ENCODE measurements around the gene MXD3. TPM values are rescaled to one million over a fixed set of nuclear protein-coding genes. Genes with fewer than 3 reads are reported as not detected.
"Not testable (repeated sequence)": the region's sequence is repeated elsewhere in the genome, so short reads cannot be mapped to it uniquely, and the experiment has no call there.

The MXD3 gene
- total and polyA plus RNA-seq, 8 donors = 6.8 to 86.9 (median 20.4) TPM

GRCh38 chr5:177260961-177261360, 50.7 kb downstream of the MXD3 start:
- Histone ChIP-seq H3K9me3 (no peaks in the 10 kb centered on the region), H3K27me3 (no peaks in the 10 kb centered on the region), H3K4me1 (peaks cover 0 to 16% (median 0%) of the 10 kb centered on the region in 4 donors), H3K27ac (no peak overlapping the region), H3K4me3 (no peak overlapping the region), H3K36me3 (peaks cover 35 to 98% (median 93%) of the 10 kb centered on the region in 4 donors)
- 89 to 91% (median 90%) methylated on average over 7 of the region's 7 CpGs for WGBS, 5 donors
- TF ChIP-seq POLR2AphosphoS5 (IDR thresholded peaks at IDR 0.05) = no peak
- no peak for DNase-seq
- intact Hi-C loops (cut with DNase I; ENCODE audit: low total_unique reads) = no loop called here

- H3K27ac ChIP-seq; intact Hi-C loops (cut with DNase I; ENCODE audit: low total_unique reads); H3K4me3 ChIP-seq; H3K9me3 ChIP-seq; H3K27me3 ChIP-seq; H3K4me1 ChIP-seq; DNase-seq: not testable (repeated sequence)
- peaks cover 38 to 99% (median 96%) of the 10 kb centered on the region in 4 donors for H3K36me3 ChIP-seq
- 91 to 97% (median 95%) methylated on average over 7 of the region's 7 CpGs for WGBS, 5 donors
These were observed 53.0 kb downstream of the MXD3 start for GRCh38 chr5:177258711-177259110.

Other genes with a start within 250 kb of the MXD3 start
- gene FGFR4, start 225.0 kb downstream of the MXD3 start, total RNA-seq = 100 to 1,000 TPM in 1 of 5 donors, 10 to 100 TPM in 3, 1 to 10 TPM in 1; 4.1 to 145 (median 11.0) TPM
- 10 to 100 TPM in 2 of 3 donors, 1 to 10 TPM in 1; 5.2 to 17.0 (median 15.9) TPM for gene FGFR4, start 225.0 kb downstream of the MXD3 start, polyA plus RNA-seq
- 10 to 100 TPM; 17.5 to 69.9 (median 40.0) TPM for gene NSD1, start 178.1 kb downstream of the MXD3 start, total RNA-seq
- 1 to 10 TPM; 5.1 to 6.9 (median 5.9) TPM for gene NSD1, start 178.1 kb downstream of the MXD3 start, polyA plus RNA-seq
- gene RAB24, start 8.2 kb downstream of the MXD3 start, total RNA-seq = 10 to 100 TPM in 4 of 5 donors, 1 to 10 TPM in 1; 1.8 to 87.2 (median 12.3) TPM
- gene RAB24, start 8.2 kb downstream of the MXD3 start, polyA plus RNA-seq = 10 to 100 TPM; 31.5 to 65.3 (median 33.7) TPM
- gene PRELID1, start 8.1 kb downstream of the MXD3 start, total RNA-seq = 100 to 1,000 TPM in 3 of 5 donors, 10 to 100 TPM in 2; 82.4 to 201 (median 127) TPM
- gene PRELID1, start 8.1 kb downstream of the MXD3 start, polyA plus RNA-seq = 100 to 1,000 TPM; 140 to 177 (median 171) TPM
- gene LMAN2, start 39.8 kb upstream of the MXD3 start, total RNA-seq = 100 to 1,000 TPM in 3 of 5 donors, 10 to 100 TPM in 2; 73.5 to 621 (median 187) TPM
- 100 to 1,000 TPM in 1 of 3 donors, 10 to 100 TPM in 2; 92.9 to 135 (median 98.0) TPM for gene LMAN2, start 39.8 kb upstream of the MXD3 start, polyA plus RNA-seq
- gene RGS14, start 46.0 kb upstream of the MXD3 start, total RNA-seq = 100 to 1,000 TPM in 1 of 5 donors, 10 to 100 TPM in 1, 1 to 10 TPM in 2, not detected in 1; 4.2 to 100 (median 12.5) TPM
- 10 to 100 TPM; 19.0 to 34.3 (median 26.9) TPM for gene RGS14, start 46.0 kb upstream of the MXD3 start, polyA plus RNA-seq
- not detected for gene SLC34A1, start 72.5 kb upstream of the MXD3 start, total RNA-seq
- under 1 TPM in 1 of 3 donors, not detected in 2; 0.10 TPM for gene SLC34A1, start 72.5 kb upstream of the MXD3 start, polyA plus RNA-seq
- gene PFN3, start 88.8 kb upstream of the MXD3 start, total RNA-seq = not detected
- gene PFN3, start 88.8 kb upstream of the MXD3 start, polyA plus RNA-seq = not detected
- gene F12, start 97.7 kb upstream of the MXD3 start, total RNA-seq = 10 to 100 TPM in 2 of 5 donors, not detected in 3; 52.4 to 68.3 TPM
- 10 to 100 TPM in 1 of 3 donors, under 1 TPM in 1, not detected in 1; 0.50 to 13.6 TPM for gene F12, start 97.7 kb upstream of the MXD3 start, polyA plus RNA-seq
- gene GRK6, start 114.8 kb upstream of the MXD3 start, total RNA-seq = 10 to 100 TPM in 4 of 5 donors, 1 to 10 TPM in 1; 1.8 to 91.2 (median 19.1) TPM
- 10 to 100 TPM; 14.6 to 20.2 (median 16.2) TPM for gene GRK6, start 114.8 kb upstream of the MXD3 start, polyA plus RNA-seq
- gene PRR7, start 134.9 kb upstream of the MXD3 start, total RNA-seq = under 1 TPM in 1 of 5 donors, not detected in 4; 0.73 TPM
- 1 to 10 TPM in 2 of 3 donors, under 1 TPM in 1; 0.61 to 3.7 (median 1.5) TPM for gene PRR7, start 134.9 kb upstream of the MXD3 start, polyA plus RNA-seq
- 10 to 100 TPM; 15.2 to 78.1 (median 53.3) TPM for gene DBN1, start 161.7 kb upstream of the MXD3 start, total RNA-seq
- 10 to 100 TPM; 14.7 to 31.3 (median 22.7) TPM for gene DBN1, start 161.7 kb upstream of the MXD3 start, polyA plus RNA-seq
- gene PDLIM7, start 185.7 kb upstream of the MXD3 start, total RNA-seq = 100 to 1,000 TPM in 2 of 5 donors, 10 to 100 TPM in 3; 14.6 to 126 (median 97.0) TPM
- gene PDLIM7, start 185.7 kb upstream of the MXD3 start, polyA plus RNA-seq = 100 to 1,000 TPM in 1 of 3 donors, 10 to 100 TPM in 2; 43.5 to 142 (median 76.6) TPM
- gene DOK3, start 197.9 kb upstream of the MXD3 start, total RNA-seq = 10 to 100 TPM in 1 of 5 donors, 1 to 10 TPM in 2, under 1 TPM in 1, not detected in 1; 0.43 to 31.2 (median 3.9) TPM
- 1 to 10 TPM; 2.4 to 6.0 (median 4.9) TPM for gene DOK3, start 197.9 kb upstream of the MXD3 start, polyA plus RNA-seq
- gene DDX41, start 205.1 kb upstream of the MXD3 start, total RNA-seq = 100 to 1,000 TPM in 3 of 5 donors, 10 to 100 TPM in 2; 54.9 to 263 (median 128) TPM
- 10 to 100 TPM; 65.3 to 72.9 (median 71.0) TPM for gene DDX41, start 205.1 kb upstream of the MXD3 start, polyA plus RNA-seq
- 100 to 1,000 TPM in 3 of 5 donors, 10 to 100 TPM in 2; 40.4 to 316 (median 143) TPM for gene FAM193B, start 242.7 kb upstream of the MXD3 start, total RNA-seq
- 100 to 1,000 TPM; 106 to 140 (median 136) TPM for gene FAM193B, start 242.7 kb upstream of the MXD3 start, polyA plus RNA-seq

Data from stomach (tissue), 9 donors.